ENCODE results near the gene KLB.

KLB gene

DNA sequence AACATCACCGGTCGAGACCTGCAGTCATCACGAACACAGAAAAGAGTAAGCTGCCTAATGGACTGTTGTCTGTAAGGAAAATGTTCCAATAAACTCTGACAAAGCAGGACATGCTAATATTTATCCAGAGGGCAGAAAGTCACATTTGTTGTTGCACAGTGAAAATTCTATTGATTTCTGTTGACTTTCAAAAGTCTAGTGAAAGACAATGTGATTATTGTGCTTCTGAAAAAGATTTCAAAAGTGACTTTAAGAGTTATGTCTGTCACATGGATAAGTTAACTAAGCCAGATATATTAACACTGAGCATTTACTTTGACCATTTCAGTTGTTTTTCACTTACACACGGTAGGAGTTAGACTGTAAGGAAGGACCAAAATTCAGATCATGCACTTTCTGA is 31.3 kb upstream of the KLB start:
- TF ChIP-seq FOXP2 (optimal IDR thresholded peaks at IDR 0.05; ENCODE audit: borderline replicate concordance, extremely low read depth, extremely low read length, insufficient read depth), result no peak
- TF ChIP-seq POLR2AphosphoS5 (IDR thresholded peaks at IDR 0.05; ENCODE audit: low read depth, low read length), result no peak
- no peak for TF ChIP-seq SIN3A (IDR thresholded peaks at IDR 0.05; ENCODE audit: borderline replicate concordance, insufficient read depth, low read length)
- TF ChIP-seq TAF1 (IDR thresholded peaks at IDR 0.05; ENCODE audit: borderline replicate concordance, insufficient read depth, low read length), result no peak
- TF ChIP-seq, protein P1, sequence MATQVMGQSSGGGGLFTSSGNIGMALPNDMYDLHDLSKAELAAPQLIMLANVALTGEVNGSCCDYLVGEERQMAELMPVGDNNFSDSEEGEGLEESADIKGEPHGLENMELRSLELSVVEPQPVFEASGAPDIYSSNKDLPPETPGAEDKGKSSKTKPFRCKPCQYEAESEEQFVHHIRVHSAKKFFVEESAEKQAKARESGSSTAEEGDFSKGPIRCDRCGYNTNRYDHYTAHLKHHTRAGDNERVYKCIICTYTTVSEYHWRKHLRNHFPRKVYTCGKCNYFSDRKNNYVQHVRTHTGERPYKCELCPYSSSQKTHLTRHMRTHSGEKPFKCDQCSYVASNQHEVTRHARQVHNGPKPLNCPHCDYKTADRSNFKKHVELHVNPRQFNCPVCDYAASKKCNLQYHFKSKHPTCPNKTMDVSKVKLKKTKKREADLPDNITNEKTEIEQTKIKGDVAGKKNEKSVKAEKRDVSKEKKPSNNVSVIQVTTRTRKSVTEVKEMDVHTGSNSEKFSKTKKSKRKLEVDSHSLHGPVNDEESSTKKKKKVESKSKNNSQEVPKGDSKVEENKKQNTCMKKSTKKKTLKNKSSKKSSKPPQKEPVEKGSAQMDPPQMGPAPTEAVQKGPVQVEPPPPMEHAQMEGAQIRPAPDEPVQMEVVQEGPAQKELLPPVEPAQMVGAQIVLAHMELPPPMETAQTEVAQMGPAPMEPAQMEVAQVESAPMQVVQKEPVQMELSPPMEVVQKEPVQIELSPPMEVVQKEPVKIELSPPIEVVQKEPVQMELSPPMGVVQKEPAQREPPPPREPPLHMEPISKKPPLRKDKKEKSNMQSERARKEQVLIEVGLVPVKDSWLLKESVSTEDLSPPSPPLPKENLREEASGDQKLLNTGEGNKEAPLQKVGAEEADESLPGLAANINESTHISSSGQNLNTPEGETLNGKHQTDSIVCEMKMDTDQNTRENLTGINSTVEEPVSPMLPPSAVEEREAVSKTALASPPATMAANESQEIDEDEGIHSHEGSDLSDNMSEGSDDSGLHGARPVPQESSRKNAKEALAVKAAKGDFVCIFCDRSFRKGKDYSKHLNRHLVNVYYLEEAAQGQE (IDR thresholded peaks at IDR 0.05; ENCODE audit: insufficient read depth in 1 of 2, low read depth in 2 of 2, low read length in 2 of 2), result no peak

GRCh38 chr4:39383690-39384089 is 23.0 kb upstream of the KLB start:
- TF ChIP-seq TAF1 (IDR thresholded peaks at IDR 0.05; ENCODE audit: borderline replicate concordance, insufficient read depth, low read length) (no peak), FOXP2 (optimal IDR thresholded peaks at IDR 0.05; ENCODE audit: borderline replicate concordance, extremely low read depth, extremely low read length, insufficient read depth) (no peak), POLR2AphosphoS5 (IDR thresholded peaks at IDR 0.05; ENCODE audit: low read depth, low read length) (no peak), SIN3A (IDR thresholded peaks at IDR 0.05; ENCODE audit: borderline replicate concordance, insufficient read depth, low read length) (no peak)
- TF ChIP-seq, protein P1 (IDR thresholded peaks at IDR 0.05; ENCODE audit: insufficient read depth in 1 of 2, low read depth in 2 of 2, low read length in 2 of 2), result no peak

GRCh38 chr4:39384563-39384962 is 22.2 kb upstream of the KLB start:
- no peak for TF ChIP-seq TAF1 (IDR thresholded peaks at IDR 0.05; ENCODE audit: borderline replicate concordance, insufficient read depth, low read length)
- TF ChIP-seq, protein P1 (IDR thresholded peaks at IDR 0.05; ENCODE audit: insufficient read depth in 1 of 2, low read depth in 2 of 2, low read length in 2 of 2), result no peak
- no peak for TF ChIP-seq POLR2AphosphoS5 (IDR thresholded peaks at IDR 0.05; ENCODE audit: low read depth, low read length)
- no peak for TF ChIP-seq FOXP2 (optimal IDR thresholded peaks at IDR 0.05; ENCODE audit: borderline replicate concordance, extremely low read depth, extremely low read length, insufficient read depth)
- no peak for TF ChIP-seq SIN3A (IDR thresholded peaks at IDR 0.05; ENCODE audit: borderline replicate concordance, insufficient read depth, low read length)

- no peak for TF ChIP-seq SIN3A (IDR thresholded peaks at IDR 0.05; ENCODE audit: borderline replicate concordance, insufficient read depth, low read length)
Observed at GRCh38 chr4:39390603-39391002, 16.1 kb upstream of the KLB start.

DNA sequence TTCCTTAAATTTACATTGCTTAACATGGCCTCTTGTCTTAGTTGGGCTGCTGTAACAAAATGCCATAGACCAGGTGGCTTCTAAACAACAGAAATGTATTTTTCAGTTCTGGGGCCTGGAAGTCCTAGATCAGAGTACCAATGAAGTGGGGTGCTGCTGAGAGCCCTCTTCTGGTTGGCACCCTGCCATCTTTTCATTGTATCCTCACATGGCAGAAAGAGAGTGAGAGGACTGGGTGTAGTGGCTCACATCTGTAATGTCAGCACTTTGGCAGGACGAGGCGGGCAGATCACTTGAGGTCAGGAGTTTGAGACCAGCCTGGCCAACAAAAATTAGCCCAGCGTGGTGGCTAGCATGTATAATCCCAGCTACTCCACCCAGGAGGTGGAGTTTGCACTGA is 12.0 kb upstream of the KLB start:
- TF ChIP-seq TAF1 (IDR thresholded peaks at IDR 0.05; ENCODE audit: borderline replicate concordance, insufficient read depth, low read length) (no peak), FOXP2 (optimal IDR thresholded peaks at IDR 0.05; ENCODE audit: borderline replicate concordance, extremely low read depth, extremely low read length, insufficient read depth) (no peak), SIN3A (IDR thresholded peaks at IDR 0.05; ENCODE audit: borderline replicate concordance, insufficient read depth, low read length) (no peak), POLR2AphosphoS5 (IDR thresholded peaks at IDR 0.05; ENCODE audit: low read depth, low read length) (no peak)
- TF ChIP-seq, protein P1 (IDR thresholded peaks at IDR 0.05; ENCODE audit: insufficient read depth in 1 of 2, low read depth in 2 of 2, low read length in 2 of 2), result no peak

All from PFSK-1 (cell line).